NB4 (cell line): Measurements from ENCODE around the gene NCOA3.
"Not testable (repeated sequence)": the region's sequence is repeated elsewhere in the genome, so short reads cannot be mapped to it uniquely, and the experiment has no call there.

Source experiments
- DNase-seq: peaks from one replicate; pipeline ENCODE4 v3.0.0; 2010; ENCODE audit warnings: low read depth
- H3K4me3 ChIP-seq: one replicate; pipeline ENCODE4 v1.5.1; 2011; ENCODE audit warnings: mild to moderate bottlenecking, low read depth, low read length, moderate library complexity
- MAX ChIP-seq: IDR thresholded peaks from 2 replicates; pipeline ENCODE4 v1.6.1; 2011; ENCODE audit warnings: low read depth, low read length
- MYC ChIP-seq: IDR thresholded peaks from 2 replicates; pipeline ENCODE4 v1.6.1; 2011; ENCODE audit warnings: low read depth, low read length
- POLR2A ChIP-seq: IDR thresholded peaks from 2 replicates; pipeline ENCODE4 v1.6.1; 2011; ENCODE audit warnings: mild to moderate bottlenecking; ENCODE audit not compliant: insufficient read length; ENCODE audit errors: extremely low read depth
- TF ChIP-seq, protein P1 (sequence below): IDR thresholded peaks from one replicate; pipeline ENCODE4 v1.5.1; 2012; ENCODE audit warnings: low read depth, low read length

NCOA3 gene

DNA sequence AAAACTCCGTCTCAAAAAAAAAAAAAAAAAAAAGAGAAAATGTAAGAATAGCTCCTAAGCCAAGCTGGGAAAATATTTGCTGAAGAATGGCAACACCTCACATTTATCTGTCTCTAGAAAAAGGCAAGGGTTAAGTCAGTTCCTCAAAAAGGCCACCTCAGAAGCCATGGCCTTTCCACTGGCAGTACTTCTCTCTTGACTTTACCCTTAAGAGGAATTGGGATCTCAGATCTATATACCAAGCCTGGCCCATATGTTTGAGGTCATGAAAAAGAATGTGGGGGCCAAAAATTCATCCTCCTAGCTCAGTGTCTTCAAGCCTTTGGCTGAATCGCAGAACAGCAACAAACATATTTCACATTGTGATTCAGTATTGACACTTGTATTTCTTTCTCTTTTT is 10.9 kb upstream of the NCOA3 start:
- TF ChIP-seq MAX (no peak), POLR2A (no peak), MYC (no peak)
- TF ChIP-seq, protein P1, sequence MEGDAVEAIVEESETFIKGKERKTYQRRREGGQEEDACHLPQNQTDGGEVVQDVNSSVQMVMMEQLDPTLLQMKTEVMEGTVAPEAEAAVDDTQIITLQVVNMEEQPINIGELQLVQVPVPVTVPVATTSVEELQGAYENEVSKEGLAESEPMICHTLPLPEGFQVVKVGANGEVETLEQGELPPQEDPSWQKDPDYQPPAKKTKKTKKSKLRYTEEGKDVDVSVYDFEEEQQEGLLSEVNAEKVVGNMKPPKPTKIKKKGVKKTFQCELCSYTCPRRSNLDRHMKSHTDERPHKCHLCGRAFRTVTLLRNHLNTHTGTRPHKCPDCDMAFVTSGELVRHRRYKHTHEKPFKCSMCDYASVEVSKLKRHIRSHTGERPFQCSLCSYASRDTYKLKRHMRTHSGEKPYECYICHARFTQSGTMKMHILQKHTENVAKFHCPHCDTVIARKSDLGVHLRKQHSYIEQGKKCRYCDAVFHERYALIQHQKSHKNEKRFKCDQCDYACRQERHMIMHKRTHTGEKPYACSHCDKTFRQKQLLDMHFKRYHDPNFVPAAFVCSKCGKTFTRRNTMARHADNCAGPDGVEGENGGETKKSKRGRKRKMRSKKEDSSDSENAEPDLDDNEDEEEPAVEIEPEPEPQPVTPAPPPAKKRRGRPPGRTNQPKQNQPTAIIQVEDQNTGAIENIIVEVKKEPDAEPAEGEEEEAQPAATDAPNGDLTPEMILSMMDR, result no peak

DNA sequence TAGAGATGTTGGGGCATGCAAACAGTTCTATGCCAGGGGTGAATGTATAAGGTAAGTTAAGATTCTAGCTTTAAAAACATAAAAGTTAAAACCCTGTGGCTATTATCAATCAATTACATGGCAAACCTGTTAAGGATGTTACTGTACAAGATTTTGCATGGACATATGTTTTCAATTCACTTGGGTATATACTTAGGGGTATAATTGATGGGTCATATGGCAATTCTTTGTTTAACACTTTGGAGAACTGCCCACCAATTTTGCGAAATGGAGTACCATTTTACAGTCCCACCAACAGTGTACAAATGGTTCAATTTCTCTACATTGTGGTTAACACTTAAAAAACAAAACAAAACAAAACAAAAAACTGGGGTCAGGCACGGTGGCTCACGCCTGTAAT is 9.4 kb upstream of the NCOA3 start:
- TF ChIP-seq POLR2A, result no peak
- TF ChIP-seq MYC, result no peak
- TF ChIP-seq, protein P1, result no peak
- TF ChIP-seq MAX, result no peak
- no peak overlapping the region for H3K4me3 ChIP-seq
- no peak for DNase-seq

More for the DNA sequence above, 10.9 kb upstream of the NCOA3 start:
- no peak overlapping the region for H3K4me3 ChIP-seq
- peak; percentile 69 for DNase-seq

GRCh38 chr20:47493175-47493962 is 8.3 kb upstream of the NCOA3 start:
- H3K4me3 ChIP-seq, result no peak overlapping the region
- DNase-seq, result peak; percentile 83

GRCh38 chr20:47493963-47494293 is 7.8 kb upstream of the NCOA3 start:
- H3K4me3 ChIP-seq, result no peak overlapping the region
- DNase-seq, result no peak
- no peak for TF ChIP-seq MAX
- TF ChIP-seq POLR2A, result no peak
- no peak for TF ChIP-seq MYC
- TF ChIP-seq, protein P1, result no peak

More at GRCh38 chr20:47493175-47493962, 8.3 kb upstream of the NCOA3 start:
- TF ChIP-seq MYC (peak; percentile 70), MAX (peak; percentile 46; the same call in 1 of the 2 replicates)
- TF ChIP-seq, protein P1, result no peak

- H3K4me3 ChIP-seq, result not testable (repeated sequence)
These were observed 7.1 kb upstream of the NCOA3 start for GRCh38 chr20:47494606-47495005.

GRCh38 chr20:47496118-47496517 is 5.6 kb upstream of the NCOA3 start:
- TF ChIP-seq, protein P1, result no peak
- TF ChIP-seq POLR2A (no peak), MYC (no peak), MAX (no peak)
- H3K4me3 ChIP-seq, result no peak overlapping the region
- DNase-seq, result no peak

More at GRCh38 chr20:47494606-47495005, 7.1 kb upstream of the NCOA3 start:
- DNase-seq, result not testable (repeated sequence)
